NCI-H2107 (cell line): ENCODE data around the gene NMUR1.

Experiments used
- DNase-seq: peaks from one replicate; lab custom pipeline; 2025; lab: John Stamatoyannopoulos, UW

NMUR1 gene

DNA sequence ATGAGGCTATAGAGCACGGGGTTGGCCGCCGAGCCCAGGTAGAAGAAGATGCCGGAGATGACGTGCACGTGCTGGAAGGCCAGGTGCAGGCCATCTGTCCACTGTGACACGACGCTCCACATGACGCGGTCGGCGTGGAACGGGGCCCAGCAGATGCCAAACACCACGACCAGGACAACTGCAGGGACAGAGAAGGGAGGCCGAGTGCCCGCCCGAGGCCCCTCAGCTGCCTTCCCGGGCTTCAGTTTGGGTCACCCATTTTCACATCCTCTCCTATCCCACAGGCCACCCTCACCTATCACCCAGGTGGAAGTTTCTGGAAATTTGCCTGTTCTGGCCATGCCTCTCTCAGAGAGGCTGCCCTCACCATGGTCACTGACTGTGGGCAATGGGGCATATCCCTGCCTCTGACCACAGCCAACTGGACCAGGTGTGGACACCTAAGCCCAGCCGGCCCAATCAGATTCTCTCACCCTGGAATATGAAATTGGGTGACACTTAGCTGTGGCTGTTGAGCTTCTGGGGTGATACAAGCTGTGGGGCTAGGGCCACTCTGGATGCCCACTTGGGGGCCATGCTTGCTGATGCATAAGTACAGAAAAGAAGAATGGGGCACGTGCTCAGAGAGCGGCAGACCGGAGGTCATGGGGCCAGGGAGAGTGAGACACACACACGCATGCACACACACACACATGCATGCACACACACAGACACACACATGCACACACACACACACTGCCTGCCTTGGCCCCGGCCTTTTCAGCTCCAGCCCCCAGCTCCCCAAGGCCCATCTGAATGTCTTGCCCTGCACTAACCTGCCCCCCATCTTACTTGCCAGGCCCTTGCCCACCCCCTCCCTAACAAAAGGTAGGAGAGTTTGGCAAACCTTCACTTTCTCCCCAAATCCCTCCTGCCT is 4.7 kb downstream of the NMUR1 start:
- DNase-seq: no peak

DNA sequence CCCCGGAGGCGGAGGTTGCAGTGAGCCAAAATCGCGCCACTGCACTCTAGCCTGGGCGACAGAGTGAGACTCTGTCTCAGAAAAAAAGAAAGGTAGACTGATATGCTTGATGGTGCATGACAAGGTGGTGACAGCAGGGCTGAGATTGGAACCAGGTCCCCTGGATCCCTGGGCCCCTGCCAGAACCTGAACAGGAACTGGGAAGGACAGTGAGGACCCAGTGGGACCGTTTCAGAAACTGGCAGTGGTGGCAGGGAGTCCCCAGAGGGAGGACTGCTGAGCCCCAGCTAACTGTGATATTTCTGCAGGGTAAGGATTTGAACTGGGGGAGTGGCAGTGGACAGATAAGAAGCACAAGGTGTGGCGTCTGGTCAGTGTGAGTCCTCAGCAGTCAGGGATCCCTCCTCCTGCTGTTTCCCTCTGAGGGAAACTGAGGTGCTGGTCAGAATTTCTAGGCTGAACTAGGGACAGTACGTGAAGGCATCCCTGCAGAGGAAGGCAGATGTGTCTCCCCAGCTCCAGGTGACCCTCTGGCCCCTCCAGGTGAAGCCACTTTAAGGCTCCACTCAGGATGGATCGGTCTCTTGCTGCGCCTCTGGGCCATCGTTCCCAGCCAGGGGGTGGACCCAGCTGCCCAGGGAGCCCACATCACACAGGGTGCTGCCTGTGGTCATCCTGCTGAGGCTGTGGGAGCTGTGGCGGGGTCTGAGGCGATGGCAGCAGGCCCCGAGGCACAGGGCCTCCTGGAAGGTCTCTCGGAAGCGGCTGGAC is 5.6 kb downstream of the NMUR1 start:
- no peak for DNase-seq

- no peak for DNase-seq
These were observed 6.6 kb downstream of the NMUR1 start for GRCh38 chr2:231523451-231524285.

DNA sequence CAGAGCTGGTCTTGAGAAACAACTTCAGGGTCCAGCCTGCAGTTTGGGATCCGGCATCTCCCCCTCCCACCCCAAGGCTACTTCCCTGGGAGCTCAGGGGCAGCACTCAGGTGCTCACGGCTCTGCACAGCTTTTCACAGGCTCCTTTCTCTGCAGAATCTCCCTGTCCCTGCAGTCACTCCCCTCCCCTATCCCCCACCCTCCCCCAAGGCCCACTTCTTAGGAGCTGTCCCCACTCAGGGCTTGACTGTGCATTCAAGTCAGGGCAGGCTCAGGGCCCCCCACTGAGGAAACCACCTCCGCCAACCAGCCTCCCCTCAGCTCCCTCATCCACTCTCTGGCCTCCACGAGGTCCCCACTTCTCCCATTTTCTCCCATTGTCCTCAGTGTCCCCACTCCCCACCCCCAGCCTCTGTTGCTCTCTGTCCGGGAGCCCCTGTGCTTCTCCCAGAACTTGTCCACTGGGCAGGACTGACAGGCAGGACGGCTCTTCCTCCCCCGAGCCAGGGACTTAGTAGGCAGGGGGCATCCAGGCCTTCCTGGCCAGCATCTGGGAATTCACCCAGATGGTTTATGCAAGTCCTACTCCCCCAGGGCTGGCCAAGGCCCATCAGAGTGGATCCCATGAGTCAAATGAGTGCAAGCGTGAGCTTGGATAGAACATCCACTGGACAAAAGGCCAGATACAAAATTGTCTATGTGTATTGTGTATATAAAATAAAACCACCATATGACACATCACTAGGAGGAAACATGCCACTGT is 7.6 kb downstream of the NMUR1 start:
- DNase-seq: no peak

DNA sequence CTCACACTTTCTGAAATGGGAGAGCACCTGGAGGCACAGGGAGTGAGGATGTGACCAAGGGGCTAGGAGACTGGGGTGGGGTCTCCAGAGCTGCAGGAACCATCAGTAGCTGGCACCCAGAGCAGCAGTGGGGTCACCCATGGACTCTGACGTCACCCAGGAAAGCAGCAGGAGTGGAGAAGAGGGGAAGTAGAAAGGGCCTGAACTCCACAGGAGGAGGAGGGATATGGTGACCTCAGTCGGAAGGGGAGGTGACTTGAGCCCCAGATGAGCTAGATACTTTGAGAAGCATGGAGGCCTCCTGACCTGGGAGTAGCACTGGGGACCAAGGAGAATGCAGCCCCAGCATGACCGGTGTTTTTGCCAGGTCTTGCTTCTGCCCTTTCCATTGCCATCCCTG is 8.8 kb downstream of the NMUR1 start:
- no peak for DNase-seq

DNA sequence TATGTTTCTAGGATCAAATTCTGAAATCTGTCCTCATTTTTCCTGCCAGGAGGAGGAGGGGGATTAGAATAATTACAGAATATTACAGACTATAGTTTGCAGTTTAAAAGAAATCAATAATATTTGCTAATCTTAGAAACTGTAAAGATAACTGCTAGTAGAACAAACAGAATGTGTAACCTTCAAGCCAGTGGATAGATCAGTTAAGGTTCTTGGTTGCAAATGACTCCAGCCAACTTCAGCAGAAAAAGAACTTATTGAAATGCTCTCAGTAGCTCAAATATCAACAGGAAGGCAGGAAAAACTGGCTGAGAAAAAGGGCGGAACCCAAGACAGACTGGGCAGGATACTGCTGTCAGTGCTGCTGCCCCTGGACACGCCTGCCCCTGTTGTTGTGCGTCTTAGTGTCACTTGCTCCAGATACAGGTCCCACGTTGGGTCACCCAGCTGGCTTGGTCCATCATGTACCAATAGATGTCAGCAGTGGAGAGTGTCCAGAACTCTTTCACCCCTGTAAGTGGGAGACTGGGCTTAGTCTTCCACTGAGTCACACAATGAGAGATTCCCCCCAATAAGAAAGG is 10.2 kb downstream of the NMUR1 start:
- DNase-seq: no peak

- no peak for DNase-seq
These were observed 11.5 kb downstream of the NMUR1 start for GRCh38 chr2:231518771-231519170.

DNA sequence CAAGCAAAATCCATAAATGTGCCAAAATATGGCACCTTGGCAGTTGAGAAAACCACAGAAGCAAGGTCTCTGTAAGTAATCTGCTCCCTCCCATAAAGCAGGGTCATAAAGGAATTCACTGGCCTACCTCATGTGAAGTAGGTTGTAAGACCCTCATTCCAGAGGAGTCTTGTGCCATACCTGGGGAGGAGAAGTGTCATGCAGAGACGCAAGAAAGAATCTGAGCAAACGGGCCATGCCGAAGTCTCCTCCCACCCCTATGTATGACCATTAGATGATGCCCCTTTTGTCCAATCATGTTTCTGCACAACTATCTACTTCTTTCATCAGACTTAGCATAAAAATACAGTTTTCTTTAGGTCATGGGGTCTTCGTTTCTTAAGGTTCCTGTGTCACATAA is 14.6 kb downstream of the NMUR1 start:
- no peak for DNase-seq

DNA sequence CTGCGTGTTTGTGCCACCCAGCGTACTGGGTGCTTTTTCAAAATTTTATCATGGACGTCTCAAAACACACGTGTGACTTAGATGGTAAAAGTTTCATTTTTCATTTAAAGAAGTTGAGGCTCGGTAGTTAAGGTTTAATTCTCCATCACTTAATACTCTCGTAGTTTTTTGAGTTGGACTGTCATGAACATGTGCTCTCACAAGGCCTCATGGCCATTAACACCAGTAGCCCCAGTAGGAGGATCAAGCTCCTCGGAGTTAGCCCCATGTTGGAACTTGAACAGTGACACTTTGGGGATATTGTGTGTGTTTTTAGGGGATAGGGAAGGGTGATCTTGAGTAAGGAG is 15.3 kb downstream of the NMUR1 start:
- DNase-seq: no peak

- DNase-seq: peak; percentile 95
These were observed 15.9 kb downstream of the NMUR1 start for GRCh38 chr2:231514225-231514950.

GRCh38 chr2:231513746-231514224 is 16.5 kb downstream of the NMUR1 start:
- no peak for DNase-seq

DNA sequence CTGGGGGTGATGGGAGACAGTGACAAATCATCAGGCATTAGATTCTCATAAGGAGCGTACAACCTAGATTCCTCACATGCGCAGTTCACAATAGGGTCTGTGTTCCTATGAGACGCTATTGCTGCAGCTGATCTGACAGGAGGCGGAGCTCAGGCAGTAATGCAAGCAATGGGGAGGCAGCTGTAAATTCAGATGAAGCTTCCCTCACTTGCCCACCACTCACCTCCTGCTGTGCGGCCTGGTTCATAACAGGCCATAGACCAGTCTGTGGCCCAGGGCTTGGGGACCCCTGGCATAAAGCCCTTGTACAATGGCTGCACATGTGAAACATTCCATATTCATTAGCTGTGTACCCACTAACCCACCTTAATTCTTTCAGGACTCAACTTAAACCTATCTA is 18.0 kb downstream of the NMUR1 start:
- DNase-seq: no peak

GRCh38 chr2:231503766-231504165 is 26.5 kb downstream of the NMUR1 start:
- DNase-seq: no peak

DNA sequence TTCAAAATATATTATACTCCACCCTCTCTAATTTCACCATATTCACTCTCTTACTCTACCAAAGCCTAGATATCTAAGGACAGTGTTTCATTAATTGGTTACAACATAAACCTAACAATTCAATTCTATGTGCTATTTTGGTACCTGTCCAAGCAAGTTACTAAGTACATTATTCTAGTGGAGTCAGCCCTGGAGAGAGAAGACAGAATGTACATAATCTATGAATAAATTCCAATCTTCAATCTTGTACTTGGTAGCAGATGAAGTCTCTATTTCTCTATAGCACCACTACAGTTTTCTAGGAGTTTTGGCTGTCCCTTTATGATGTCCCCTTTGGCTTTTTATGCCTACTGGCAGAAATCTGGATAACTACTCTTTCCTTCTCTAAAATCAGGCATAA is 27.6 kb downstream of the NMUR1 start:
- DNase-seq: no peak

- DNase-seq: no peak
These were observed 32.6 kb downstream of the NMUR1 start for GRCh38 chr2:231497651-231498050.

DNA sequence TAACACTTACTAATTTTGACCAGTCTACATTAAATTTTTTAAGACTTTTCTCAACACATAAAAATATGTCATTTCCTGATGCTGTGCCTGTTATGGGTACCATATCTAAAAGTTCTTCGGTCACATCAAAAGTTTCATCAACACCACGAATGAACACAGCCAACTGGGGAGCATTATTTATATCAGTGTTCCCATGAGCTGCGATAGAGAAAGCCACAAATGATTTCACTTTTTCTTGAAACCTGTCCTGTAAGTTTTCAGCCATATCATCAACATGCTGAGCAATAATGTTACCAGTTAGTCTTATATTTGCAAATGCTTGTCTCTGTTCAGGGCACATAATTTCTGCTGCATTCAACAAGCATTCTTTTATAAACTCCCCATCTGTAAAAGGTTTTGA is 35.6 kb downstream of the NMUR1 start:
- DNase-seq: no peak

DNA sequence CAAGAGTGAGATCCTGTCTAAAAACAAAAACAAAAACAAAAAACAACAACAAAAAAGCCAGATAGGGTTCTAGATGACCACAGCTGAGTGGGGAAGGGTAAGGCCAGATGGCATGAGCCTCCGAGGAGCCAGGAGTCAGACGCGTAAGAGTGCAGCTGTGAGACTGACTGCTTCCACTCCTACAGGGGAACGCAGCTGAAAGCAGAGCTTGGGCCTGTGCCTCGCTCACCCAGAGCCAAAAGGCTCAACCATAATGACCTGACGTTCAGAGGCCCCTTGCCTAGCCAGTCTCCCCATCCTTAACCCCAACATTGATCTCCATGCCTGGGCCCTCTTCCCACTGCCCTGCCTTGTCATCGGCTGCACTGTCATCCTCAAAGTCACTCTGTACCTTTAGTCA is 39.4 kb downstream of the NMUR1 start:
- no peak for DNase-seq

DNA sequence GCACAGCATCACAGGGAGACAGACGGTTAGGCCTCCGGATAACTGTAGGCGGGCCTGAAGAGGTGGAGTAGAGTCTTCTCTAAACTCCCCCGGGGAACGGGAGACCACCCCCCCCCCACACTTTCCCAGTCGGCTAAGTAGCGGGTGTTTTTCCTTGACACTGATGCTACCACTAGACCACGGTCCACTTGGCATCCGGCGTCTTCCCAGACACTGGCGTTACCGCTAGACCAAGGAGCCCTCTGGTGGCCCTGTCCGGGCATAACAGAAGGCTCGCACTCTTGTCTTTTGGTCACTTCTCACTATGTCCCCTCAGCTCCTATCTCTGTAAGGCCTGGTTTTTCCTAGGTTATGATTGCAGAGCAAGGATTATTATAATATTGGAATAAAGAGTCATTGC is 40.3 kb downstream of the NMUR1 start:
- DNase-seq: no peak

GRCh38 chr2:231488331-231488730 is 41.9 kb downstream of the NMUR1 start:
- no peak for DNase-seq

DNA sequence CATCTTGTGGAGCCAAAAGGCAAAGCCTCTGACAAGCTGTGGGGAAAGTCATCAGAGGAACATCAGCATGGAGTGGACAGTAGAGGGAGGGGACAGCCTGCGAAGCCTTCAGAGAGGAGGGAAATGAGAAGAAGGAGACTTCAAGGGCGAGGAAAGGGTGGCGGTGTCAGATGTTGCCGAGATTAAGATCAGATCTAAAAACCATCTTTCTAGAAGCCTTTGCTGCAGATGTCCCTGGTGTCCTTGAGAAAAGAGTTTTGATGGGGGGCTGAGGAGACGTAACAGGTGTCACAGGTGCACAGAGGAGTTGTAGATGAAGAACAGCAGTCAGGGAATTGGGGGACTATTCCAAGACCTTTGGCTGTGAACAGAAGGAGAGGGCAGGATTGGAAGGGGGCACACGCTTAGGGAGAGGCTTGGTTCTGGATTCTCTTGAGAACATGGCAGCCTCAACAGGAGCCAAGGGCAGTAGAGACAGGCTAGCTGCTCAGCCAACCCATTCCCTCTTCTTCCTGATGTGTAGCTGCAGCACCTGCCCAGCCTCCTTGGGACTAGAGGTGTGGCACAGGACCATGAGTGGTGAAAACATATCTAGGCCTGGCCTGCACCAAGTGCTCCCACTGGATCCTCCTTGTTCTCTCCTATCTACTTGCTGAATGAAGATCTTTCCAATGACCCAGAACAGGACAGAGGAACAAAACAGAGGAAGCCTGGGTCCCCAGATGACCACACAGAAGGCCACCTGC is 43.2 kb downstream of the NMUR1 start:
- DNase-seq: no peak
